ENCODE results near the gene F2R. TPM values are rescaled to one million over a fixed set of nuclear protein-coding genes. Genes with fewer than 3 reads are reported as not detected.

F2R gene
- total and polyA plus RNA-seq, 2 experiments from 2014 or later = 4.4 to 5.3 TPM

GRCh38 chr5:76701298-76701697, 14.6 kb upstream of the F2R start:
- Histone ChIP-seq H3F3A (ENCODE audit: insufficient read depth) (no peaks in the 10 kb centered on the region), H3K4me2 (ENCODE audit: unreplicated experiment) (no peak overlapping the region), H4K20me1 (ENCODE audit: insufficient read depth) (no peaks in the 10 kb centered on the region), H3K27ac (no peak overlapping the region), H3K79me2 (ENCODE audit: insufficient read depth) (no peaks in the 10 kb centered on the region), H3K4me3 (no peak overlapping the region), H3K4me1 (ENCODE audit: insufficient read depth) (0 out of 2 replicates have a peak, but pooled peaks cover 7% of the 10 kb centered on the region), H3K9me2 (ENCODE audit: insufficient read depth) (no peaks in the 10 kb centered on the region), H3K36me3 (ENCODE audit: low read depth) (no peaks in the 10 kb centered on the region), H3K9ac (no peak overlapping the region), H3K9me3 (ENCODE audit: low read depth) (no peaks in the 10 kb centered on the region), H3K27me3 (replicated peaks; ENCODE audit: insufficient read depth) (peaks cover 78% of the 10 kb centered on the region), H2AFZ (no peak overlapping the region)
- no peak for TF ChIP-seq EZH2 (IDR thresholded peaks at IDR 0.05; ENCODE audit: insufficient read depth, poor library complexity, severe bottlenecking)
- no peak for TF ChIP-seq EZH2phosphoT487 (IDR thresholded peaks at IDR 0.05; ENCODE audit: insufficient read depth, low read depth)
- 20 to 22% methylated on average over 2 of the region's 2 CpGs for WGBS, 2 experiments (ENCODE audit: low coverage in 1 of 2, low lambda C conversion rate in 2 of 2, missing lambda C conversion rate in 2 of 2)
- in situ Hi-C loops (cut with MboI) = no loop called here
- peak; percentile 51 for DNase-seq

- H3K9ac ChIP-seq = no peak overlapping the region
- no peaks in the 10 kb centered on the region for H3K79me2 ChIP-seq (ENCODE audit: insufficient read depth)
- no peaks in the 10 kb centered on the region for H3K9me3 ChIP-seq (ENCODE audit: low read depth)
- H3K36me3 ChIP-seq (ENCODE audit: low read depth) = no peaks in the 10 kb centered on the region
- no peaks in the 10 kb centered on the region for H3K9me2 ChIP-seq (ENCODE audit: insufficient read depth)
- no peak overlapping the region for H2AFZ ChIP-seq
- DNase-seq = no peak
- no peak overlapping the region for H3K4me3 ChIP-seq
- no peaks in the 10 kb centered on the region for H3F3A ChIP-seq (ENCODE audit: insufficient read depth)
- TF ChIP-seq EZH2 (IDR thresholded peaks at IDR 0.05; ENCODE audit: insufficient read depth, poor library complexity, severe bottlenecking) = no peak
- no peak for TF ChIP-seq EZH2phosphoT487 (IDR thresholded peaks at IDR 0.05; ENCODE audit: insufficient read depth, low read depth)
- H4K20me1 ChIP-seq (ENCODE audit: insufficient read depth) = no peaks in the 10 kb centered on the region
- H3K27me3 ChIP-seq (replicated peaks; ENCODE audit: insufficient read depth) = peaks cover 93% of the 10 kb centered on the region
- in situ Hi-C loops (cut with MboI) = no loop called here
- no peak overlapping the region for H3K27ac ChIP-seq
- 67 to 73% methylated on average over 2 of the region's 2 CpGs for WGBS, 2 experiments (ENCODE audit: low coverage in 1 of 2, low lambda C conversion rate in 2 of 2, missing lambda C conversion rate in 2 of 2)
- H3K4me1 ChIP-seq (ENCODE audit: insufficient read depth) = 0 out of 2 replicates have a peak, but pooled peaks cover 7% of the 10 kb centered on the region
- no peak overlapping the region for H3K4me2 ChIP-seq (ENCODE audit: unreplicated experiment)
Observed at GRCh38 chr5:76703707-76704106, 12.2 kb upstream of the F2R start.

- Histone ChIP-seq H3F3A (ENCODE audit: insufficient read depth) (no peaks in the 10 kb centered on the region), H3K27ac (no peak overlapping the region), H3K4me3 (no peak overlapping the region), H3K9me3 (ENCODE audit: low read depth) (no peaks in the 10 kb centered on the region), H3K36me3 (ENCODE audit: low read depth) (no peaks in the 10 kb centered on the region), H3K27me3 (replicated peaks; ENCODE audit: insufficient read depth) (peaks cover 93% of the 10 kb centered on the region), H3K9ac (no peak overlapping the region), H2AFZ (no peak overlapping the region), H4K20me1 (ENCODE audit: insufficient read depth) (no peaks in the 10 kb centered on the region), H3K4me1 (ENCODE audit: insufficient read depth) (0 out of 2 replicates have a peak, but pooled peaks cover 7% of the 10 kb centered on the region), H3K4me2 (ENCODE audit: unreplicated experiment) (no peak overlapping the region), H3K79me2 (ENCODE audit: insufficient read depth) (no peaks in the 10 kb centered on the region), H3K9me2 (ENCODE audit: insufficient read depth) (no peaks in the 10 kb centered on the region)
- in situ Hi-C loops (cut with MboI) = no loop called here
- TF ChIP-seq EZH2 (IDR thresholded peaks at IDR 0.05; ENCODE audit: insufficient read depth, poor library complexity, severe bottlenecking) (no peak), EZH2phosphoT487 (IDR thresholded peaks at IDR 0.05; ENCODE audit: insufficient read depth, low read depth) (no peak)
- no peak for DNase-seq
Observed at GRCh38 chr5:76704131-76704663, 11.7 kb upstream of the F2R start.

GRCh38 chr5:76705574-76705973, 10.4 kb upstream of the F2R start:
- H3K9ac ChIP-seq = no peak overlapping the region
- DNase-seq = no peak
- no peak for TF ChIP-seq EZH2 (IDR thresholded peaks at IDR 0.05; ENCODE audit: insufficient read depth, poor library complexity, severe bottlenecking)
- no peak for TF ChIP-seq EZH2phosphoT487 (IDR thresholded peaks at IDR 0.05; ENCODE audit: insufficient read depth, low read depth)
- no peaks in the 10 kb centered on the region for H3K9me2 ChIP-seq (ENCODE audit: insufficient read depth)
- H3K27ac ChIP-seq = no peak overlapping the region
- no peaks in the 10 kb centered on the region for H4K20me1 ChIP-seq (ENCODE audit: insufficient read depth)
- no peak overlapping the region for H3K4me3 ChIP-seq
- peaks cover 86% of the 10 kb centered on the region for H3K27me3 ChIP-seq (replicated peaks; ENCODE audit: insufficient read depth)
- H3F3A ChIP-seq (ENCODE audit: insufficient read depth) = peaks cover 12% of the 10 kb centered on the region
- H3K4me1 ChIP-seq (ENCODE audit: insufficient read depth) = peaks cover 21% of the 10 kb centered on the region
- H3K36me3 ChIP-seq (ENCODE audit: low read depth) = no peaks in the 10 kb centered on the region
- in situ Hi-C loops (cut with MboI) = no loop called here
- H3K79me2 ChIP-seq (ENCODE audit: insufficient read depth) = no peaks in the 10 kb centered on the region
- H2AFZ ChIP-seq = no peak overlapping the region
- H3K9me3 ChIP-seq (ENCODE audit: low read depth) = no peaks in the 10 kb centered on the region
- H3K4me2 ChIP-seq (ENCODE audit: unreplicated experiment) = no peak overlapping the region

- no peaks in the 10 kb centered on the region for H4K20me1 ChIP-seq (ENCODE audit: insufficient read depth)
- DNase-seq = peak; percentile 52
- H3K27ac ChIP-seq = no peak overlapping the region
- H3K9me2 ChIP-seq (ENCODE audit: insufficient read depth) = no peaks in the 10 kb centered on the region
- no peak overlapping the region for H3K4me3 ChIP-seq
- H3K4me1 ChIP-seq (ENCODE audit: insufficient read depth) = peaks cover 14% of the 10 kb centered on the region
- H3K27me3 ChIP-seq (replicated peaks; ENCODE audit: insufficient read depth) = peaks cover 68% of the 10 kb centered on the region
- TF ChIP-seq EZH2phosphoT487 (IDR thresholded peaks at IDR 0.05; ENCODE audit: insufficient read depth, low read depth) = peak; percentile 100
- no peak for TF ChIP-seq EZH2 (IDR thresholded peaks at IDR 0.05; ENCODE audit: insufficient read depth, poor library complexity, severe bottlenecking)
- WGBS, 2 experiments (ENCODE audit: low coverage in 1 of 2, low lambda C conversion rate in 2 of 2, missing lambda C conversion rate in 2 of 2) = 0% methylated on average over 2 of the region's 2 CpGs
- no peak overlapping the region for H2AFZ ChIP-seq
- no peaks in the 10 kb centered on the region for H3K9me3 ChIP-seq (ENCODE audit: low read depth)
- no peaks in the 10 kb centered on the region for H3K79me2 ChIP-seq (ENCODE audit: insufficient read depth)
- peaks cover 20% of the 10 kb centered on the region for H3F3A ChIP-seq (ENCODE audit: insufficient read depth)
- H3K9ac ChIP-seq = no peak overlapping the region
- peak overlapping the region; percentile 22 for H3K4me2 ChIP-seq (ENCODE audit: unreplicated experiment)
- H3K36me3 ChIP-seq (ENCODE audit: low read depth) = no peaks in the 10 kb centered on the region
- in situ Hi-C loops (cut with MboI) = no loop called here
Observed at GRCh38 chr5:76709762-76710161, 6.2 kb upstream of the F2R start.

Data from GM23248 (cell line).